Measurements from ENCODE around the gene PRELID2. TPM values are rescaled to one million over a fixed set of nuclear protein-coding genes. Genes with fewer than 3 reads are reported as not detected.

Gene PRELID2
- total RNA-seq, 4 donors from 2014 or later: 3.0 to 17.9 (median 4.3) TPM

DNA sequence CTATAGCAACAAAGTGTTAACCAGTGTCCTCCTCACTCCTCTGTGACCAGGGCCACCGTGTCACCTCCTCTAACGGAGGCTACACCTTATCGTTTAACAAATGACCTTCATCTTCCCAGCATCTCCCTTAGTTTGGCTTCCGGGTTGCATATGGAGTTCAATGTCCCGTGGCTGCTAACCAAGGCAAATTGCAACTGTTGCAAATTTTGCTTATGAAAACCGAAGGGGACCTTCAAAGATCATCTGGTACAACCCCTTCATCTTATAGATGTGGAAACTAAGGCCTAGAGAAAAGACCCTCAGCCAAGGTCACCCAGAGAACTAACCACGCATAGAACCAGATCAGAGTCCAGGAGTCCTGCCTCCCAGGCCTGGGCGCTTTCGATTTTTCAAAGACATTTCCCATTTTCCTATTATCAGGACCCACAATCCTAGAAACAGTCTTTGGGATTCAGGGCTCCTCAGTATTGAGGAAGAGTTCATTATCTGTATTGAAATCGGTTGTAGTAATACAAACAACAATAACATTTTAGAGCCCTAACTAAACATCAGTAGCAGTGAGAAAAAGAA lies 1.4 kb downstream of the PRELID2 start:
- H3K27ac ChIP-seq: no peak overlapping the region
- no peaks in the 10 kb centered on the region for H3K9me3 ChIP-seq
- 78% methylated on average over 10 of the region's 10 CpGs for WGBS
- DNase-seq (ENCODE audit: low spot score in 2 of 2): no peak
- peak overlapping the region; percentile 67 for H3K4me3 ChIP-seq
- peaks cover 21% of the 10 kb centered on the region for H3K4me1 ChIP-seq
- no peaks in the 10 kb centered on the region for H3K27me3 ChIP-seq
- TF ChIP-seq POLR2AphosphoS5 (IDR thresholded peaks at IDR 0.05): no peak
- TF ChIP-seq CTCF (IDR thresholded peaks at IDR 0.05): no peak
- TF ChIP-seq POLR2A (IDR thresholded peaks at IDR 0.05): no peak
- no peak for TF ChIP-seq EP300 (IDR thresholded peaks at IDR 0.05)
- H3K36me3 ChIP-seq: no peaks in the 10 kb centered on the region

DNA sequence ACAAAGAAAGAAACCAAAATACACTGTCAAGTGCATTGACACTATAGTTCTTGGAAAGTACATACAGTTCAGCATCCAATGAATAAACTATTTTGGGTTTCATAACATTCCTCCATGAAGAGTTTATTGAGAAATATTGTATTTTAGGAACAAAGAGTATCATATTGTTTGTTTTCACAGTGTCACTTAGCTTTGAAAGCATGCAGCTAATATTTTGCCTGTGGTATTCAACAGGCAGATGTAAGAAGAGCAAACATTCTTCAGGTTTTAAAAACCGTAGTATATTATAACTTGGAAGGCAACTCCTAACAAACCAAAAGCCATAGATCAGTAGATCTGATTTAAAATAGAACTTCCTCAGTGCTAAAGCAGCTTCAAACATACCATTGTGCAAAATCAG lies 4.5 kb downstream of the PRELID2 start:
- no peak for DNase-seq (ENCODE audit: low spot score in 2 of 2)
- H3K4me1 ChIP-seq: peaks cover 21% of the 10 kb centered on the region
- no peak for TF ChIP-seq POLR2A (IDR thresholded peaks at IDR 0.05)
- no peak for TF ChIP-seq CTCF (IDR thresholded peaks at IDR 0.05)
- no peak for TF ChIP-seq POLR2AphosphoS5 (IDR thresholded peaks at IDR 0.05)
- TF ChIP-seq EP300 (IDR thresholded peaks at IDR 0.05): no peak
- H3K27ac ChIP-seq: no peak overlapping the region
- H3K4me3 ChIP-seq: no peak overlapping the region
- no peaks in the 10 kb centered on the region for H3K36me3 ChIP-seq
- 11% methylated on average over 1 of the region's 1 CpG for WGBS
- H3K9me3 ChIP-seq: no peaks in the 10 kb centered on the region
- no peaks in the 10 kb centered on the region for H3K27me3 ChIP-seq

GRCh38 chr5:145829708-145830361 lies 5.3 kb downstream of the PRELID2 start:
- H3K27ac ChIP-seq: no peak overlapping the region

GRCh38 chr5:145826895-145827674 lies 8.1 kb downstream of the PRELID2 start:
- Histone ChIP-seq H3K4me1 (peaks cover 12% of the 10 kb centered on the region), H3K27me3 (no peaks in the 10 kb centered on the region), H3K36me3 (no peaks in the 10 kb centered on the region), H3K9me3 (no peaks in the 10 kb centered on the region), H3K4me3 (no peak overlapping the region), H3K27ac (no peak overlapping the region)
- WGBS: 62% methylated on average over 8 of the region's 8 CpGs
- DNase-seq (ENCODE audit: low spot score in 2 of 2): no peak
- TF ChIP-seq CTCF (IDR thresholded peaks at IDR 0.05): no peak
- TF ChIP-seq POLR2A (IDR thresholded peaks at IDR 0.05): no peak
- no peak for TF ChIP-seq EP300 (IDR thresholded peaks at IDR 0.05)
- TF ChIP-seq POLR2AphosphoS5 (IDR thresholded peaks at IDR 0.05): no peak

More at GRCh38 chr5:145829708-145830361, 5.3 kb downstream of the PRELID2 start:
- Histone ChIP-seq H3K27me3 (no peaks in the 10 kb centered on the region), H3K36me3 (no peaks in the 10 kb centered on the region), H3K9me3 (no peaks in the 10 kb centered on the region), H3K4me3 (no peak overlapping the region), H3K4me1 (peaks cover 21% of the 10 kb centered on the region)
- TF ChIP-seq EP300 (IDR thresholded peaks at IDR 0.05) (no peak), POLR2A (IDR thresholded peaks at IDR 0.05) (no peak), POLR2AphosphoS5 (IDR thresholded peaks at IDR 0.05) (no peak), CTCF (IDR thresholded peaks at IDR 0.05) (no peak)
- no peak for DNase-seq (ENCODE audit: low spot score in 2 of 2)

- H3K9me3 ChIP-seq: no peaks in the 10 kb centered on the region
Measured at GRCh38 chr5:145825751-145826180, 9.4 kb downstream of the PRELID2 start.

More at GRCh38 chr5:145825751-145826180, 9.4 kb downstream of the PRELID2 start:
- H3K4me3 ChIP-seq: no peak overlapping the region
- H3K36me3 ChIP-seq: no peaks in the 10 kb centered on the region
- no peak for DNase-seq (ENCODE audit: low spot score in 2 of 2)
- WGBS: 65% methylated on average over 3 of the region's 3 CpGs
- TF ChIP-seq POLR2AphosphoS5 (IDR thresholded peaks at IDR 0.05) (no peak), CTCF (IDR thresholded peaks at IDR 0.05) (peak; percentile 49 to 58), EP300 (IDR thresholded peaks at IDR 0.05) (no peak)
- no peak overlapping the region for H3K27ac ChIP-seq
- peaks cover 7% of the 10 kb centered on the region for H3K4me1 ChIP-seq
- no peaks in the 10 kb centered on the region for H3K27me3 ChIP-seq
